ENCODE data around the gene ULBP2. TPM values are rescaled to one million over a fixed set of nuclear protein-coding genes. Genes with fewer than 3 reads are reported as not detected.

ULBP2 gene
- polyA plus RNA-seq, 2 of the 4 experiments (the other 2 are of a cell fraction), result 2.7 to 4.5 TPM

DNA sequence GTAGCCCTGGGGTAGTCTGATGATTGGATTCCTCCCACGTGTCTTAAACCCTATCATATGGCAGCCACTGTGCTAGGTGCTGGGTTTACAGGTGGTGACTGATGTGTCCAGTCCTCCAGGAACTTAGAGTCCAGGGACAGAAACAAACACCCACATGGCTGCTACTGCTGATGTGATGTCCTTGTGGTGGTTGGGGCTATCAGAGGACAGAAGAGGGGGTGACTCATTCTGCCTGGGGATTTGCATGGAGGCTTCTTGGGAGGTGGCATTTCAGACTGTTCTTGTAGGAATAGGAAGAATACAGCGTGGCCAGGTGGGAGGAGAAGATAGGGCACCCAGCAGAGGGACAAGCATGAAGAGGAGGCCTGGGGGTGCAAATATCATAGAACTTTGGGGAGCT, 28.7 kb upstream of the ULBP2 start:
- H3K4me1 ChIP-seq, result no peaks in the 10 kb centered on the region
- no peak overlapping the region for H3K4me2 ChIP-seq
- ChIA-PET CTCF (no interaction called here), POLR2A (no interaction called here)
- 46% methylated on average over 2 of the region's 2 CpGs for WGBS (ENCODE audit: missing lambda C conversion rate)
- H3K9me3 ChIP-seq, result peaks cover 7% of the 10 kb centered on the region; the same call in 1 of the 3 replicates
- TF ChIP-seq MAZ (IDR thresholded peaks at IDR 0.05; ENCODE audit: borderline replicate concordance, low read depth, low read length), result no peak
- TF ChIP-seq NPAS2 (CRISPR knock-in tag; IDR thresholded peaks at IDR 0.05; ENCODE audit: borderline replicate concordance), result no peak
- no peak for TF ChIP-seq CEBPB (IDR thresholded peaks at IDR 0.05)
- DNase-seq (ENCODE audit: low read depth in 1 of 2, low spot score in 1 of 2) (no peak), FAIRE-seq (no peak), ATAC-seq (no peak)
- no peak overlapping the region for H3K27ac ChIP-seq
- H3K4me3 ChIP-seq, result no peak overlapping the region

DNA sequence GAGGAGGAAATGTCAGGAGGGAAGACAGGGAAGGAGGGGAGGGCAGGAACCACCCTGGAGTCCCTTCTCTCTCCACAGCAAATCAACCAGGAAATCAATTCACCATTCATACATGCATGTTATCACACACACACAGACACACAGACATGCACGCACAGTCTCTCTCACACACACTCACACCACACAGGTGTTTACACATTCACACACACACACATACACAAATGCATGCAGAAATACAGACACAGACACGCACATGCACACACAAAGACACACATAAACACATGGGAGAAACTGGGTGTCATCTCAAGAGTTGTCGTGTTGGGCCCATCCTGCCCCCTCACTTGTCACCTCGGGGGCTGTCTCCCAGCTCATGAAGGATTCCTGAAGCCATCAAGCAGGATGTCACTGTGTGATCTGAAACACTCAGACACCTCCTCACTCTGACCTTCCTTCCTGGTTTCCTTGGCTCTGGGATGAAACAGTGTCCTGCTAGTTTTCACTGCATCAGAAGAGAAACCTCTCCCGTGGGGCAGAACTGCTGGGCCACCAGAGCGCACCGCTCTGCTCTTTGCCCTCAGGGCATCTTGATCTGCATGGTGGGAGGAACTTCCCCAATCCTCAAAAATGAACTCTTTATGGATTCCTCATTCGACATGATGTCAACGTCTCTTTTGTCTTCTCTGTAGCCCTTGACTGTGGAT, 28.1 kb upstream of the ULBP2 start:
- Histone ChIP-seq H3K27ac (no peak overlapping the region), H3K4me1 (no peaks in the 10 kb centered on the region), H3K9me3 (0 out of 3 replicates have a peak, but pooled peaks cover 4% of the 10 kb centered on the region), H3K4me3 (no peak overlapping the region), H3K4me2 (no peak overlapping the region)
- no peak for ATAC-seq
- TF ChIP-seq, protein P1, sequence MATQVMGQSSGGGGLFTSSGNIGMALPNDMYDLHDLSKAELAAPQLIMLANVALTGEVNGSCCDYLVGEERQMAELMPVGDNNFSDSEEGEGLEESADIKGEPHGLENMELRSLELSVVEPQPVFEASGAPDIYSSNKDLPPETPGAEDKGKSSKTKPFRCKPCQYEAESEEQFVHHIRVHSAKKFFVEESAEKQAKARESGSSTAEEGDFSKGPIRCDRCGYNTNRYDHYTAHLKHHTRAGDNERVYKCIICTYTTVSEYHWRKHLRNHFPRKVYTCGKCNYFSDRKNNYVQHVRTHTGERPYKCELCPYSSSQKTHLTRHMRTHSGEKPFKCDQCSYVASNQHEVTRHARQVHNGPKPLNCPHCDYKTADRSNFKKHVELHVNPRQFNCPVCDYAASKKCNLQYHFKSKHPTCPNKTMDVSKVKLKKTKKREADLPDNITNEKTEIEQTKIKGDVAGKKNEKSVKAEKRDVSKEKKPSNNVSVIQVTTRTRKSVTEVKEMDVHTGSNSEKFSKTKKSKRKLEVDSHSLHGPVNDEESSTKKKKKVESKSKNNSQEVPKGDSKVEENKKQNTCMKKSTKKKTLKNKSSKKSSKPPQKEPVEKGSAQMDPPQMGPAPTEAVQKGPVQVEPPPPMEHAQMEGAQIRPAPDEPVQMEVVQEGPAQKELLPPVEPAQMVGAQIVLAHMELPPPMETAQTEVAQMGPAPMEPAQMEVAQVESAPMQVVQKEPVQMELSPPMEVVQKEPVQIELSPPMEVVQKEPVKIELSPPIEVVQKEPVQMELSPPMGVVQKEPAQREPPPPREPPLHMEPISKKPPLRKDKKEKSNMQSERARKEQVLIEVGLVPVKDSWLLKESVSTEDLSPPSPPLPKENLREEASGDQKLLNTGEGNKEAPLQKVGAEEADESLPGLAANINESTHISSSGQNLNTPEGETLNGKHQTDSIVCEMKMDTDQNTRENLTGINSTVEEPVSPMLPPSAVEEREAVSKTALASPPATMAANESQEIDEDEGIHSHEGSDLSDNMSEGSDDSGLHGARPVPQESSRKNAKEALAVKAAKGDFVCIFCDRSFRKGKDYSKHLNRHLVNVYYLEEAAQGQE (IDR thresholded peaks at IDR 0.05), result no peak
- TF ChIP-seq NPAS2 (CRISPR knock-in tag; IDR thresholded peaks at IDR 0.05; ENCODE audit: borderline replicate concordance) (no peak), JUN (IDR thresholded peaks at IDR 0.05) (no peak), HOXB13 (CRISPR knock-in tag; IDR thresholded peaks at IDR 0.05; ENCODE audit: low read depth) (no peak), ZC3H11A (IDR thresholded peaks at IDR 0.05) (no peak), RARB (CRISPR knock-in tag; IDR thresholded peaks at IDR 0.05) (no peak), CBX2 (IDR thresholded peaks at IDR 0.05; ENCODE audit: borderline replicate concordance, low read depth) (no peak), CHD2 (IDR thresholded peaks at IDR 0.05; ENCODE audit: low read length, partially characterized antibody) (no peak)
- TF ChIP-seq, protein P2, sequence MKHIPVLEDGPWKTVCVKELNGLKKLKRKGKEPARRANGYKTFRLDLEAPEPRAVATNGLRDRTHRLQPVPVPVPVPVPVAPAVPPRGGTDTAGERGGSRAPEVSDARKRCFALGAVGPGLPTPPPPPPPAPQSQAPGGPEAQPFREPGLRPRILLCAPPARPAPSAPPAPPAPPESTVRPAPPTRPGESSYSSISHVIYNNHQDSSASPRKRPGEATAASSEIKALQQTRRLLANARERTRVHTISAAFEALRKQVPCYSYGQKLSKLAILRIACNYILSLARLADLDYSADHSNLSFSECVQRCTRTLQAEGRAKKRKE (CRISPR knock-in tag; IDR thresholded peaks at IDR 0.05; ENCODE audit: low read depth), result no peak
- TF ChIP-seq, protein P3, sequence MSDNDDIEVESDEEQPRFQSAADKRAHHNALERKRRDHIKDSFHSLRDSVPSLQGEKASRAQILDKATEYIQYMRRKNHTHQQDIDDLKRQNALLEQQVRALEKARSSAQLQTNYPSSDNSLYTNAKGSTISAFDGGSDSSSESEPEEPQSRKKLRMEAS (IDR thresholded peaks at IDR 0.05), result no peak
- FAIRE-seq, result no peak
- CTCF ChIA-PET, result interaction anchor here (0.8 to 1.2 kb wide), 4 partner anchors 9 to 79 kb away, joined by 3 to 4 read pairs (median 3); no protein-coding TSS in a partner anchor
- 64% methylated on average over 9 of the region's 9 CpGs for WGBS (ENCODE audit: missing lambda C conversion rate)
- no peak for DNase-seq (ENCODE audit: low read depth in 1 of 2, low spot score in 1 of 2)
- POLR2A ChIA-PET, result no interaction called here

DNA sequence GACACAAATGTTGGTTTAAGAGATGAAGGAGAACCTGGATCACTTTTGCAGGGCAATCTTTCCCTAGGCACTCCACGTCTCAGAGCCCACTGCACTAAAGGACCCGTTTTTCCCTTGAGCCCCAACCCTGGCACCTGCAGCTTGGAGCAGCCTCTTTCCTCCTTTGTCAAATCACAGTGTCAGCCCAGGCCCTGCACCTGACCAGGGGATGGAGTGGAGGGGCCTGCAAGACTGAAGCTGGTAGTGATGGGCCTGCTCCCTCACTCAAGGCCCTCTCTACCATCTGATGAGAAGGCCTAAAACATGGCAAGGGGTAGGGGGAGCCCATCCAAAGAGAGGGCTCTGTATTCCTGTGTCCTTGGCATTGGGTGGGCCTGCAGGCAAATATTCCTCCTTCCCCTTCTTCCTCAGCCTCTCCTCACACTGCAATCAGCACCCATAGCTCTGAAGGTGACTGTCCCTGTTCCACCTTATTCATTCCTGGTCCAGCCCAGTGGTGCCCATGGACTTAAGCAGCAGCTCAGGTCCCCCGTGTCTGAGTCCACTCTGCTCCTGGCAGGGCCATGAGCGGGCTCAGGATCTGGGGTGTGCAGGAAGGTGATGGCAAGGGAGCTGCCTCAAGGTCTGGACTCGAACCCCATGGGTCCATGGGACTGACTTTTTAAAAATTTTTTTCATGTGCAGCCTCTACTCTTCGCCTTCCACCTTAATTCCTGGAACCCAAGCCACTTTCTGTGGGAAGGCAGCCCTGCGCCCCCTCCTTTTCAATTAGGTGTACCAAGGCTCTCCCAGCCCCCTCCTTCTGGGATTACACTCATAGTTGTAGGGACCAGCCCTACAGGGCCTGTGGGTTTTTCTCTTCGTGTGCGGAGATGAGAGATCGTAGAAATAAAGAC, 25.6 kb upstream of the ULBP2 start:
- ATAC-seq, result no peak
- FAIRE-seq, result no peak
- Histone ChIP-seq H3K4me2 (no peak overlapping the region), H3K27ac (no peak overlapping the region), H3K4me1 (no peaks in the 10 kb centered on the region), H3K4me3 (no peak overlapping the region), H3K9me3 (no peaks in the 10 kb centered on the region)
- POLR2A ChIA-PET, result no interaction called here
- no peak for DNase-seq (ENCODE audit: low read depth in 1 of 2, low spot score in 1 of 2)
- CTCF ChIA-PET, result interaction anchor here (1.2 to 1.5 kb wide), 2 partner anchors 18 to 76 kb away, joined by 4 to 6 read pairs; partner anchors contain the start of gene RAET1E
- 75% methylated on average over 10 of the region's 10 CpGs for WGBS (ENCODE audit: missing lambda C conversion rate)
- TF ChIP-seq FOSL2 (IDR thresholded peaks at IDR 0.05), result no peak
- no peak for TF ChIP-seq FOSL2 (CRISPR knock-in tag; IDR thresholded peaks at IDR 0.05)
- TF ChIP-seq KDM1A (IDR thresholded peaks at IDR 0.05; ENCODE audit: low read depth), result no peak
- TF ChIP-seq, protein P4, sequence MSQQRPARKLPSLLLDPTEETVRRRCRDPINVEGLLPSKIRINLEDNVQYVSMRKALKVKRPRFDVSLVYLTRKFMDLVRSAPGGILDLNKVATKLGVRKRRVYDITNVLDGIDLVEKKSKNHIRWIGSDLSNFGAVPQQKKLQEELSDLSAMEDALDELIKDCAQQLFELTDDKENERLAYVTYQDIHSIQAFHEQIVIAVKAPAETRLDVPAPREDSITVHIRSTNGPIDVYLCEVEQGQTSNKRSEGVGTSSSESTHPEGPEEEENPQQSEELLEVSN (IDR thresholded peaks at IDR 0.05; ENCODE audit: borderline replicate concordance, low read depth), result no peak
- no peak for TF ChIP-seq TP53 (CRISPR knock-in tag; IDR thresholded peaks at IDR 0.05)
- no peak for TF ChIP-seq PHF8 (IDR thresholded peaks at IDR 0.05; ENCODE audit: borderline replicate concordance, low read depth)
- TF ChIP-seq NPAS2 (CRISPR knock-in tag; IDR thresholded peaks at IDR 0.05; ENCODE audit: borderline replicate concordance), result no peak
- no peak for TF ChIP-seq TFCP2L1 (CRISPR knock-in tag; IDR thresholded peaks at IDR 0.05)
- TF ChIP-seq ZFP36 (IDR thresholded peaks at IDR 0.05; ENCODE audit: borderline replicate concordance, partially characterized antibody), result no peak
- TF ChIP-seq, protein P5, sequence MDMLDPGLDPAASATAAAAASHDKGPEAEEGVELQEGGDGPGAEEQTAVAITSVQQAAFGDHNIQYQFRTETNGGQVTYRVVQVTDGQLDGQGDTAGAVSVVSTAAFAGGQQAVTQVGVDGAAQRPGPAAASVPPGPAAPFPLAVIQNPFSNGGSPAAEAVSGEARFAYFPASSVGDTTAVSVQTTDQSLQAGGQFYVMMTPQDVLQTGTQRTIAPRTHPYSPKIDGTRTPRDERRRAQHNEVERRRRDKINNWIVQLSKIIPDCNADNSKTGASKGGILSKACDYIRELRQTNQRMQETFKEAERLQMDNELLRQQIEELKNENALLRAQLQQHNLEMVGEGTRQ (IDR thresholded peaks at IDR 0.05), result no peak
- no peak for TF ChIP-seq EP300 (IDR thresholded peaks at IDR 0.05)
